HepG2 (cell line): Measurements from ENCODE around the gene TACC2. TPM values are rescaled to one million over a fixed set of nuclear protein-coding genes. Genes with fewer than 3 reads are reported as not detected.
A peak's percentile ranks its signal among the peaks of the same experiment; 100 is the strongest.

Experiments
- ARNTL ChIP-seq: sonication (generic); formaldehyde crosslinking; IDR thresholded peaks from 2 replicates; pipeline ENCODE4 v1.4.0; 2020; ENCODE audit warnings: mild to moderate bottlenecking, missing genetic modification reagents
- GTF3A ChIP-seq: sonication (generic); formaldehyde crosslinking; conservative IDR thresholded peaks from 2 replicates; pipeline ENCODE4 v1.4.0; 2020; ENCODE audit warnings: mild to moderate bottlenecking, missing genetic modification reagents
- HMG20A ChIP-seq: IDR thresholded peaks from 2 replicates; pipeline ENCODE4 v1.6.1; 2016; ENCODE audit warnings: borderline replicate concordance
- HNRNPLL ChIP-seq: fragments of 200-400 bp; formaldehyde crosslinking; IDR thresholded peaks from 2 replicates; pipeline ENCODE4 v1.6.1; 2017; ENCODE audit warnings: mild to moderate bottlenecking, low read depth, low read length; ENCODE audit not compliant: poor library complexity, severe bottlenecking
- HOXD1 ChIP-seq: sonication (generic); formaldehyde crosslinking; IDR thresholded peaks from 2 replicates; pipeline ENCODE4 v1.5.0; 2020; ENCODE audit warnings: missing genetic modification reagents
- JUND ChIP-seq: sonication (generic); formaldehyde crosslinking; IDR thresholded peaks from 2 replicates; pipeline ENCODE4 v1.8.0; 2022; ENCODE audit warnings: mild to moderate bottlenecking, missing genetic modification reagents
- MBD4 ChIP-seq: IDR thresholded peaks from 2 replicates; pipeline ENCODE4 v1.6.1; 2012; ENCODE audit warnings: low read length, inconsistent platforms, borderline replicate concordance
- MXD4 ChIP-seq: IDR thresholded peaks from 2 replicates; pipeline ENCODE4 v1.6.1; 2016; ENCODE audit warnings: mild to moderate bottlenecking, missing biosample characterization, missing genetic modification reagents
- NPAS2 ChIP-seq: sonication (generic); formaldehyde crosslinking; IDR thresholded peaks from 2 replicates; pipeline ENCODE4 v1.8.0; 2022; ENCODE audit warnings: mild to moderate bottlenecking, missing genetic modification reagents, borderline replicate concordance
- RXRA ChIP-seq: sonication (generic); formaldehyde crosslinking; IDR thresholded peaks from 2 replicates; pipeline ENCODE4 v1.5.1; 2020; ENCODE audit warnings: missing genetic modification reagents
- ZBTB3 ChIP-seq: sonication (generic); formaldehyde crosslinking; IDR thresholded peaks from 2 replicates; pipeline ENCODE4 v1.4.0; 2020; ENCODE audit warnings: low read depth, mild to moderate bottlenecking, moderate library complexity, missing genetic modification reagents, borderline replicate concordance
- ZFP36 ChIP-seq: fragments of 150-350 bp; IDR thresholded peaks from 2 replicates; pipeline ENCODE4 v1.6.1; 2018; ENCODE audit warnings: borderline replicate concordance, low read length, low read depth; ENCODE audit not compliant: partially characterized antibody
- ZNF512B ChIP-seq: sonication (generic); formaldehyde crosslinking; IDR thresholded peaks from 2 replicates; pipeline ENCODE4 v1.5.1; 2020; ENCODE audit warnings: missing genetic modification reagents, mild to moderate bottlenecking, borderline replicate concordance
- ZNF574 ChIP-seq: sonication (generic); formaldehyde crosslinking; IDR thresholded peaks from 2 replicates; pipeline ENCODE4 v1.4.0; 2020; ENCODE audit warnings: missing genetic modification reagents
- ZNF589 ChIP-seq: sonication (generic); formaldehyde crosslinking; conservative IDR thresholded peaks from 2 replicates; pipeline ENCODE4 v1.8.0; 2022; ENCODE audit warnings: mild to moderate bottlenecking, moderate library complexity, missing genetic modification reagents
- ZNF720 ChIP-seq: sonication (generic); formaldehyde crosslinking; IDR thresholded peaks from 2 replicates; pipeline ENCODE4 v1.4.0; 2020; ENCODE audit warnings: missing genetic modification reagents
- polyA plus RNA-seq, 8 experiments: library from polyadenylated mRNA; depleted of rRNA in 3 of 8; stranded (reverse) in 7 of 8; unstranded in 1 of 8; fragments of >200 nt; fragmentation: Illumina TruSeq in 4 of 8; extraction: Trizol in 4 of 8; gene quantifications; 2 replicates each; pipeline versions ENCODE4 v1.2.1 to v1.2.3, GENCODE V29; 2011 to 2016; ENCODE audit warnings: low read depth in 4 of 8, missing spikeins in 1 of 8, mixed read lengths in 1 of 8; ENCODE audit not compliant: insufficient read depth in 1 of 8
- total RNA-seq, 5 experiments: library from RNA; depleted of rRNA; stranded (reverse); fragments of >200 nt; fragmentation: Illumina TruSeq; extraction: Trizol; gene quantifications; 2 replicates each; pipeline ENCODE4 v1.2.3, GENCODE V29; 2016; ENCODE audit warnings: low read depth in 1 of 5
- TF ChIP-seq, protein P1 (sequence below): sonication (generic); formaldehyde crosslinking; IDR thresholded peaks from 2 replicates; pipeline ENCODE4 v1.4.0; 2020; ENCODE audit warnings: mild to moderate bottlenecking, missing genetic modification reagents
- TF ChIP-seq, protein P2 (sequence below): sonication (generic); formaldehyde crosslinking; IDR thresholded peaks from 2 replicates; pipeline ENCODE4 v1.9.0; 2021; ENCODE audit warnings: missing genetic modification reagents, borderline replicate concordance

The TACC2 gene
- total and polyA plus RNA-seq, 2 of the 13 experiments (the other 11 are each of a cell fraction or from before 2014, with no cell fraction given), result 11.8 to 16.0 TPM

DNA sequence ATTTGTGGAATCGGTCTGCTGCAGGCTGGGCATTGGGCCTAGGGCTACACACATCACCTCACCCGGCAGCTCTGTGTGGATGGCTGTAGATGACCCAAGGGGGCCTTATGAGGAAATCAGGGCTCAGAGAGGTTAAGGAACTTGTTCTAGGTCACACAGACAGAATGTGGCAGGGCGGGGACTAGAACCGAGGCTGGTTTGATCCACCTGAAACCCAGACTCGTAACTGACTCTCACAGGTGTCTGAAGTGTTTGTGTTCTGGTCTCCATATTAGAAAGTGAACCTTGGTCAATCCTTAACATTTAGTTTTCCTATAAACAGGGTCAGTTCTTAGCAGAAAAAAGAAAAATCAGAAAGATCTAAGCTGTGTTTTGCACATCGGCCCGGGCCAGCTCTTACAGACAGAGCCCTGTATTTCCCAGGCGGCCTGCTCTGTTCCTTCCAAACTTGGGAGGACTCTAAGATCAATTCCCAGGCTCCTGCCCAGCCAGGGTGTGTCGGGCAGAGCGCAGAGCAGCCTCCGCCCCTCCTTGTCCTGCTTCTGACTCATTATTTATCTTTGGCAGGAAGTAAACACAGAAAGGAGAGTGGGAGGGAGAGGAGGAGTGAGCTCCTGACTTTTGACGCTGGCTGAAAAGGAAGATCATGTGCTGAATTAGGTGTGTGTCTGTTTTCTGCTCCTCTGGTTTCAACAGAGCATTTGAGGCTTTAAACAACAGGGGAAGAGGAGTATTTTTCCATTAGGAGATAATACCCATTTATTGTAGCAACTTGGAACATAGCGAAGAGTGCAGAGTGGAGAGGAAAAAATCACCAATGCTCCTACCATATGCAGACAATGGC, 74.1 kb downstream of the TACC2 start (continued):
- TF ChIP-seq ZNF512B (CRISPR knock-in tag), result no peak
- TF ChIP-seq HMG20A (CRISPR knock-in tag), result peak; percentile 92
- peak; percentile 73; the same call in 1 of the 2 replicates for TF ChIP-seq MXD4 (CRISPR knock-in tag)
- no peak for TF ChIP-seq NPAS2 (CRISPR knock-in tag)
- TF ChIP-seq, protein P1, sequence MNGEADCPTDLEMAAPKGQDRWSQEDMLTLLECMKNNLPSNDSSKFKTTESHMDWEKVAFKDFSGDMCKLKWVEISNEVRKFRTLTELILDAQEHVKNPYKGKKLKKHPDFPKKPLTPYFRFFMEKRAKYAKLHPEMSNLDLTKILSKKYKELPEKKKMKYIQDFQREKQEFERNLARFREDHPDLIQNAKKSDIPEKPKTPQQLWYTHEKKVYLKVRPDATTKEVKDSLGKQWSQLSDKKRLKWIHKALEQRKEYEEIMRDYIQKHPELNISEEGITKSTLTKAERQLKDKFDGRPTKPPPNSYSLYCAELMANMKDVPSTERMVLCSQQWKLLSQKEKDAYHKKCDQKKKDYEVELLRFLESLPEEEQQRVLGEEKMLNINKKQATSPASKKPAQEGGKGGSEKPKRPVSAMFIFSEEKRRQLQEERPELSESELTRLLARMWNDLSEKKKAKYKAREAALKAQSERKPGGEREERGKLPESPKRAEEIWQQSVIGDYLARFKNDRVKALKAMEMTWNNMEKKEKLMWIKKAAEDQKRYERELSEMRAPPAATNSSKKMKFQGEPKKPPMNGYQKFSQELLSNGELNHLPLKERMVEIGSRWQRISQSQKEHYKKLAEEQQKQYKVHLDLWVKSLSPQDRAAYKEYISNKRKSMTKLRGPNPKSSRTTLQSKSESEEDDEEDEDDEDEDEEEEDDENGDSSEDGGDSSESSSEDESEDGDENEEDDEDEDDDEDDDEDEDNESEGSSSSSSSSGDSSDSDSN (CRISPR knock-in tag), result no peak; the same call in 1 of the 2 replicates
- TF ChIP-seq ZNF720 (CRISPR knock-in tag), result no peak
- TF ChIP-seq ZNF574 (CRISPR knock-in tag), result peak; percentile 70; the same call in 1 of the 2 replicates
- no peak for TF ChIP-seq ZFP36
- peak; percentile 100 for TF ChIP-seq JUND (CRISPR knock-in tag)
- peak; percentile 75; the same call in 1 of the 2 replicates for TF ChIP-seq RXRA (CRISPR knock-in tag)
- 0 out of 2 replicates have a peak, but pooled peaks have one; percentile 66 for TF ChIP-seq ARNTL (CRISPR knock-in tag)
- no peak for TF ChIP-seq ZBTB3 (CRISPR knock-in tag)
- no peak for TF ChIP-seq HNRNPLL
- no peak for TF ChIP-seq ZNF589 (CRISPR knock-in tag)
- TF ChIP-seq HOXD1, result peak; percentile 29; the same call in 1 of the 2 replicates
- no peak for TF ChIP-seq GTF3A (CRISPR knock-in tag)
- TF ChIP-seq MBD4, result no peak
- TF ChIP-seq, protein P2, sequence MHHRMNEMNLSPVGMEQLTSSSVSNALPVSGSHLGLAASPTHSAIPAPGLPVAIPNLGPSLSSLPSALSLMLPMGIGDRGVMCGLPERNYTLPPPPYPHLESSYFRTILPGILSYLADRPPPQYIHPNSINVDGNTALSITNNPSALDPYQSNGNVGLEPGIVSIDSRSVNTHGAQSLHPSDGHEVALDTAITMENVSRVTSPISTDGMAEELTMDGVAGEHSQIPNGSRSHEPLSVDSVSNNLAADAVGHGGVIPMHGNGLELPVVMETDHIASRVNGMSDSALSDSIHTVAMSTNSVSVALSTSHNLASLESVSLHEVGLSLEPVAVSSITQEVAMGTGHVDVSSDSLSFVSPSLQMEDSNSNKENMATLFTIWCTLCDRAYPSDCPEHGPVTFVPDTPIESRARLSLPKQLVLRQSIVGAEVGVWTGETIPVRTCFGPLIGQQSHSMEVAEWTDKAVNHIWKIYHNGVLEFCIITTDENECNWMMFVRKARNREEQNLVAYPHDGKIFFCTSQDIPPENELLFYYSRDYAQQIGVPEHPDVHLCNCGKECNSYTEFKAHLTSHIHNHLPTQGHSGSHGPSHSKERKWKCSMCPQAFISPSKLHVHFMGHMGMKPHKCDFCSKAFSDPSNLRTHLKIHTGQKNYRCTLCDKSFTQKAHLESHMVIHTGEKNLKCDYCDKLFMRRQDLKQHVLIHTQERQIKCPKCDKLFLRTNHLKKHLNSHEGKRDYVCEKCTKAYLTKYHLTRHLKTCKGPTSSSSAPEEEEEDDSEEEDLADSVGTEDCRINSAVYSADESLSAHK, result no peak
